ENCODE results near the gene SLC25A25. TPM values are rescaled to one million over a fixed set of nuclear protein-coding genes. Genes with fewer than 3 reads are reported as not detected.

Gene SLC25A25
- total RNA-seq, 1 donor: 20.2 TPM

GRCh38 chr9:128057724-128058409, 10.2 kb upstream of the SLC25A25 start:
- no peak for TF ChIP-seq CTCF (IDR thresholded peaks at IDR 0.05; ENCODE audit: insufficient read depth, low read length)

GRCh38 chr9:128059365-128059983, 8.6 kb upstream of the SLC25A25 start:
- peak; percentile 61 for DNase-seq (ENCODE audit: low read depth)
- H3K4me3 ChIP-seq (ENCODE audit: low read depth, low read length): no peak overlapping the region
- TF ChIP-seq CTCF (IDR thresholded peaks at IDR 0.05; ENCODE audit: insufficient read depth, low read length): no peak

More at GRCh38 chr9:128057724-128058409, 10.2 kb upstream of the SLC25A25 start:
- DNase-seq (ENCODE audit: low read depth): no peak
- H3K4me3 ChIP-seq (ENCODE audit: low read depth, low read length): no peak overlapping the region

GRCh38 chr9:128061275-128061960, 6.6 kb upstream of the SLC25A25 start:
- H3K4me3 ChIP-seq (ENCODE audit: low read depth, low read length): no peak overlapping the region
- DNase-seq (ENCODE audit: low read depth): no peak
- no peak for TF ChIP-seq CTCF (IDR thresholded peaks at IDR 0.05; ENCODE audit: insufficient read depth, low read length)

GRCh38 chr9:128062279-128062678, 5.8 kb upstream of the SLC25A25 start:
- TF ChIP-seq CTCF (IDR thresholded peaks at IDR 0.05; ENCODE audit: insufficient read depth, low read length): no peak
- no peak overlapping the region for H3K4me3 ChIP-seq (ENCODE audit: low read depth, low read length)
- no peak for DNase-seq (ENCODE audit: low read depth)

- no peak overlapping the region for H3K4me3 ChIP-seq (ENCODE audit: low read depth, low read length)
- no peak for TF ChIP-seq CTCF (IDR thresholded peaks at IDR 0.05; ENCODE audit: insufficient read depth, low read length)
- no peak for DNase-seq (ENCODE audit: low read depth)
Observed at GRCh38 chr9:128062846-128063831, 4.9 kb upstream of the SLC25A25 start.
